Measurements from ENCODE around the gene ADAMTS18.

- no peak for TF ChIP-seq EZH2 (IDR thresholded peaks at IDR 0.05; ENCODE audit: low read length)
- no peak for TF ChIP-seq CTCF (optimal IDR thresholded peaks at IDR 0.05 in 1 of 3, IDR thresholded peaks at IDR 0.05 in 1 of 3, conservative IDR thresholded peaks at IDR 0.05 in 1 of 3; ENCODE audit: extremely low read depth in 1 of 3, insufficient read depth in 2 of 3, low read length in 3 of 3)
Observed at GRCh38 chr16:77335652-77336234, 99.1 kb downstream of the ADAMTS18 start.
